GM21528 (cell line): ENCODE results near the gene AKAP12.

ENCODE experiments used
- ATAC-seq: cut with Tn5 transposase; IDR thresholded peaks from one replicate; pipeline ENCODE4 v1.9.1; 2021; ENCODE audit warnings: mild to moderate bottlenecking, moderate library complexity; ENCODE audit not compliant: unreplicated experiment, low FRiP score

AKAP12 gene

GRCh38 chr6:151402228-151402627 lies 162.5 kb downstream of the AKAP12 start:
- ATAC-seq: no peak

DNA sequence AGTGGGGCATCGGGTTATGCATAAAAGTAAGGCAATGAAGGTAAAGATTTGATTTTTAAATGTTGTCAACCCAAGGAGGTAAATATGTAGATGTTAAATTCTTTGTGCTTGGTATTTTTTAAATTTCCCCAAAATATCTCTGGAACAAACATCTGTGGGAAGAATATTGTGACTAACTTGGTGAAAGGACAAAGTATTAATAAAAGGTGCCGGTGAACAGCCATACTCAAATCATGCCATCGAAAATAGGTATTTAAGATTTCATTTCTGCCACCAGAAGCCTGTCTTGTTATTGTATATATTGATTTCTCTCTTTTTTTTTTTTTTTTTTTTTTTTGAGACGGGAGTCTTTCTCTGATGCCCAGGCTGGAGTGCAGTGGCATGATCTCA lies 164.1 kb downstream of the AKAP12 start:
- ATAC-seq: no peak
